Right lung (tissue), 5 donors: ENCODE measurements around the gene FAM204A. TPM values are rescaled to one million over a fixed set of nuclear protein-coding genes. Genes with fewer than 3 reads are reported as not detected.

ENCODE experiments used
- DNase-seq, 2 donors: peaks; one replicate each; pipeline ENCODE4 v3.0.0-alpha.2; 2013
- polyA plus RNA-seq, 5 donors: library from polyadenylated mRNA; unstranded; fragments of 120-200 nt; gene quantifications; one replicate each; pipeline versions ENCODE4 v1.2.1 to v1.2.3, GENCODE V29; 2013; ENCODE audit warnings: inconsistent platforms in 1 of 5, low replicate concordance in 1 of 5; ENCODE audit not compliant: insufficient read length in 5 of 5, insufficient read depth in 1 of 5

FAM204A gene
- polyA plus RNA-seq, 5 donors, result 62.9 to 81.6 (median 78.9) TPM

DNA sequence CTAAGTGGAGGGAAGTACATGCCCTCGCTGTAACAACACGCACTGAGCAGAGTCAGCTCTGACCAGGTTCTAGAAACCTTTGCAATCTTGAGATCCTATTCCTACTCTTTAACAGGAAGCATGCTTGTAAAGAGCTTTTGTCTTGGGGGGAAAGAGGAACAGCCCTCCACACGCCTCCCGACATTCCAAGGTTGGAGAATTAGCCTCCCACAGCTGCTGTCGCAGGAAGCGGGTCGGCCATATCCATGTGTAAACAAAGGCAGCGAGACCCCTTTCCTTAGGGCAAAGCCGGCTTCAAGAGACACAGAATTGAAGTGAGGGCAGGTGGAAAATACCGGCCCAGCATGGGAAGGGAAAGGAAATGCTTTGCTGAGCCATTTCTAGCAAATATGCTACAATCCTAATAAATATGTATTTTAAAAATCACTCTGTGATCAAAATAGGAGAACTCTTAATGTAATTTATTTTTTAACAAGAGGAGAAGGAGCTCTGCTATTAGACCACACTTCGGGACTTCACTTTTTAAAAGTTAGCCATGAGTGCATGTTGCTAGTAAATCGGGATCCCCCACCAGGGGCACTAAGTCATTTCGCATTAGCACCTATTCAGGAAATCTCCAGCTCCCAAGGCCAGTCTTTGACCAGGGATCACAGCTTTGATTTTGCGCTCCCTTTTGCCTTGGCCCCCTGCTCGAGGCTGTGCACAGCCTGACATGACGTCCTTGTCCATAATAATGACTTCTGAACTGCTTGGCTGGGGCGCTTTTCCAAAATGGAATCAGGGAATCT lies 55.9 kb downstream of the FAM204A start:
- DNase-seq, result no peak

DNA sequence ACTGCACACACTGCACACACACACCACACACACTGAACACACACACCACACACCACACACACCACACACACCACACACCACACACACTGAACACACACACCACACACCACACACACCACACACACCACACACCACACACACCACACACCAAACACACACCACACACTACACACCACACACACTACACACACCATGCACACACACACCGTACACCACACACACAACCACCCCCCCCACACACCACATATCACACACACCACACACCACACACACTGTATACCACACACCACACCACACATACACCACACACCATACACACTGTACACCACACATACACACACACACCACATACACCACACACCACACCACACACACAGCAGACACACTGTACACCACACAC lies 59.5 kb downstream of the FAM204A start:
- DNase-seq, result no peak

DNA sequence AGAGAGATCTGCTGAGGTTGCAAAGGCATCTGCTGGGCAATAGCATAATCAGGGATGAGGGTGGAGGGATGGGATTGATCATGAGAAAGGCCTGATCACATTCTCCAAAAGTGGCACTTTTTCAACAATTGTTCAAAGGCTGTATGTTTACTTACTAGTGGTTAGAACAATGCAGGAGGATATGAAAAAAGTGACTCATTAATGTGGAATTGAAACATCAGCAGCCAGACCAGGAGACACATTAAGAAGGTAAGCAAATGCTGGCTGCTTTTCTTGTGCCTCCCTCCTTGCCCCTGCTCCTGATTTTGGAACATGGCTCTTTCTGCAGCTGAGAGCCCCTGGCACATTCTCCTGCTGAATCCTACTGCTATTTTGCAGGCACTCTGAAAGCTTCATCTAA lies 63.5 kb downstream of the FAM204A start:
- no peak for DNase-seq

DNA sequence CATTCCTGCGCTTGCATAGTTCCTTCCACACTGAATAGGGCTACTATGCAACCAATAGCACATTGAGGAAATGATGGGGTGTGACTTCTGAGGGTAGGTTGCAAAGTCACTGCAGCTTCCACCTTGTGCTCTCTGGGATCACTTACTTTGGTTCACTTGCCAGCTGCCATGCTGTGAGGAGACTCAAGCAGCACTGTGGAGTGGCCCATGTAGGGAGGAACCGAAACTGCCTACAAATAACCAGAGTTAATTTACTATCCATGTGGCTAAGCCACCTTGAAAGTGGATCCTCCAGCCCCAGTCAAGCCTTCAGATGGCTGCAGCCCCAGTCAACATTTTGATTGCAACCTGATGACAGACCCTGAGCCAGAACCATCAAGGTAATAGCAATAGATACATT lies 64.3 kb downstream of the FAM204A start:
- no peak for DNase-seq

DNA sequence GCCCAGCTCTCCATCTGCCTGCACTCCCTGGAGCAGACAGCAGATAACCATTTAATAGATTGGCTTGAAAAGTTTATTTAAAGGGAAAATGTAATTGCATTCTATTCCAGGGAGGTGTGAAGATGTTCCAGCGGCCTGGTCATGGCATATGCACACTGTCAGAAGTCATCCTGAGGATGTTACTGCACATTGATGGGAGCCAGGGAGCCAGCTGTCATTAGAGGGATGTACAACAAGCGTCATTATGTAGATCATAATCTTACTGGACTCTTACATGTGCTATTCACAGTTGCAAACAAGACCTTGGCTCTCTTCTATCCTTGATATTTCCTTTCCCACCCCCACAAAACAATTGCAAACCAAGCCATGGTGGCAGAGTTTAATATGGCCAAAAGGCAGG lies 65.4 kb downstream of the FAM204A start:
- no peak for DNase-seq

DNA sequence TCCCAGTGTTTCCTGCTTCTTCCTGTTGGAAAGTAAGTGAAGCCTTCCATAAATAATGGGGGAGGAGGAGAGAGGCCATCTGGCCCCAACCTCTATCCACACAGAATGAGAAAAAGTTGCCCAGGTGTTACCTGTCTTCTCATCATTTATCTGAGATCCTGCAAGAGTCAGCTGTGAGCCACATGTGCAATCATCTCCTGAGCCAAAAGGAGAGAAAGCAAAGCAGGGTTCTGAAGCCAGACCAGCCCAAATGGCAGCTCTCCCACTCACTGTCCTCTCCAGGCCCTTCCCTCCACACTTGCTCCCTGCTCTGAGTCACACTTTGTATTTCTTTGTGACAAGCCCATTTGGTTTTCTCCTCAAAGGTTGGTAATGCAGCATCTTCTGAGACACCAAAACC lies 65.9 kb downstream of the FAM204A start:
- DNase-seq, result no peak

DNA sequence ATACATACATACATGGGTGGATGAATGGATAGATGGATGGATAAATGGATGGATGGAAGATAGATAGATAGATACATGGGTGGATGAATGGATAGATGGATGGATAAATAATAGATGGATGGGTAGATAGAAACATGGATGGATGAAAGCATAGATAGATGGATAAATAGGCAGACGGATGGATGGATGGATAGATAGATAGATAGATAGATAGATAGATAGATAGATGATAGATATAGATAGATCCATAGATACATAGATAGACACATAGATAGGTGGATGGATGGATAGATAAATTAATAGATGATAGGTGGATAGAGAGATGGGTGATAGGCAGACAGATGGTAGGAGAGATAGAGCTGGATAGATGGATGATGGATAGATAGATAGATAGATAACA lies 68.5 kb downstream of the FAM204A start:
- no peak for DNase-seq

DNA sequence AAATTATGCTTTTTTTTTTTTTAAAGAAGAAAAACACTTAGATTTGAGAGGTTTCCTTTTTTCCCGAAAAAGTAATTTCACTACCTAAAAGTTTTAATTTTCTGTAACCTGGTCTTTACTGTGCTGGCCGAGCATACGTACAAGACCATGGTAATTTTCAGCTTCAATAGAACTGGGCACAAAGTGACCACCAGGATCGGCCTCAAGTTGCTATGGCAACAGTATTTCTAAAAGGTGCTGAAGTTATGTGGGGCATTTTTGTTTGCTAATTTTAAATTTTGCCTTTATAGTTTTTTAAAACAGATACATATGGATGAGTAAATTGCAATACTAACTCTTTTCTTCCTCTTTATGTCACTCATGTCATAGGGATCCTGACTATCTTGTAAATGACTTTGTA lies 69.4 kb downstream of the FAM204A start:
- DNase-seq, result no peak

DNA sequence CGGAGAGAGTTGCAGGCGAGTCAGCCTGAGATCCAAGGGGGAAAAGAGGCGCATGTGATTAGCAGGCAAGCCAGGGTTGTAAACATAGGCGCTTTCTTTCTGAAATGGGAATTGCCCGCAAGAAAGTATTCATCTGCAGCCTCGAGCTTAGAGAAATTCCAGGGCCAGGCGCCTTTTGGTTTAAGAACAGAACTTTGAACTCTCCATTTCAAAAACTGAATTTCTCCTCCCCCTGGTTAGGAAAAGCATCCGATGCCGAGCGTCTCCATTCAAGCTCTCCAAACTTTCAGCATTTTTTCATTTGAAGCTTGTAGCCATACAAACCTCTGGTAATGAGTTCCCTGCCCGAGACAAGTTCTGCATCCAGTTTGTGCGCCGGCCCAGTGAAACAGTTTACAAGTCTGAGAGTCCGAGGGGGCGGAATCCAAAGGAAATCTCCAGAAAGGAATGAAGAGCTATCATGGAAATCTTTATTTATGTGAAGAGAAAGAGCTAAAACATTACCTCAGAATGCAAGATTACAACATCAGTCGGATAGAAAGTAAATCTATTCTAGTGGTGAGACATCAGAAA lies 69.9 kb downstream of the FAM204A start:
- DNase-seq, result peak; percentile 12 to 14

DNA sequence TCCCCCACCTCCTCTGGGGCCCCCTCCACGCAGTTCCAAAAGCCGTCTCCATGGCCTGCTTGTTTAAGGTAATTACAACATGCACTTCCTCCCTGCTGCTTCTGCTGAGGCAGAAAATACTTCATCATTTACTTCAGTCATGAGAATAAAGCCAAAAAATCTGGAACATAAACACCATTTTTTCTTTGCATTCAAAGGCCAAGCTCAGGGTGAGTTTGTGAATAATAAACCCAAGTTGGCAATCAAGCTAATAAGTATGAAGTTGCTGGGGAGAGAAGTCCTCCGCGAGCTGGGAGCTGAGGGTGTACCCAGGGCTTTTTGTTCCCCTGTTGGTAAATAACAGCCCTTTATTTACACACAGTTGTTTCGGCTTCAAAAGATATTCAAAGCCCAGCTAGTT lies 70.5 kb downstream of the FAM204A start:
- peak; percentile 11 to 18 for DNase-seq

DNA sequence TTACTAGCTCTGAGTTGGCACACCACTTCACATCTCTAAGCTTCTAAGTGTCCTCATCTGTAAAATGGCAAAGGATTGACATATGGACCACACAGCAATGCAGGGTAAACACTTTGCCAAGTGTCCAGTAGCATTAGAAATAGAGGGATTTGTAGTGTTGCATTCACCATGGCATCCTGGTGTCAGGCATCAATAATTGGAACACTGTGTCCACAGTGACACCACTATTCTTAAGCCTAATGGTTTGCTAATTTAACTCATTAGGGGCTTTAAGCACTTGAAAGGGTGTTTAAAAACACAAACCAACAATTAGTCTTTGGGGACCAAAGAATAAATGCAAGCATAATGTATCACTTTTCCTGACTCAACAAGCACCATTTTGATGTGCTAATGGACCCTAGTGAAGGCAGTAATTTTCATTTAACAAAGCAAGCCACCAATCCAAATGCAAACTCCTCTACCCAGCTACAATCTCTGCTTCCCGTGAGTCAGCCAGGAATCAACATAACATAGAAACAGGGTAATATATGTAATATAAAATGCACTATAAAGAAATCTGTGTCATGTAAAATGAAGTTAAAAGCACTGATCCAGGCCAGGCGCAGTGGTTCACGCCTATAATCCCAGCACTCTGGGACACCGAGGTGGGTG lies 75.9 kb downstream of the FAM204A start:
- no peak for DNase-seq

DNA sequence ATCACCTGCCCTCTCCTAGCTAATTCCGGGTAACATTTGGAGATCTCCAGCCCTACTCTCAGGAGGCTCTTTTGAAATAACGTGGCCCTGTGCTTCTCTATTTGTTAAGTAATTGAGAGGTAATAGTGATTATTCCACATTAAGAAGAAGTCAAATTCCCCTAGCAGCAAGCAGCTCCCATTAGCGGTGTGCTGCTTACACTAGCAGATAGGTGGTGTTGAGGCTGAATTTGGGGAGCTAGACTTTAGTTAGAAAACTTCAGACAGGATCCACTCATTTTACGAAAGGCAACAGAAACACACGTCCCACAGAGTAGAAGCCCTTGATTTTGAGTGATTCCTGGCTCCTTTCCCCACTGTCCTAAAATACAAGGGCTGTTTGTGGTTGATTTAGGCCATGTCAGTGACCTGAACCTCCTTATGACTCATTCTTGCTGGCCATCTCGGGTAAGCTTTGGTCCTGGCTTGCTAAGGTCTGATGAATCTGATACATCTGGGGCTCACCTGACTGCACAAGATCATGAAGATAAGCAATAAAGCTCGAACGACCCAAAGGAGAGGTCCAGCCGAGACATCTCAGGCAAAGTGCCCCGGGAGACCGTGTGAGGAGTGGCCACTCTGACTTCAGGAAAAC lies 77.2 kb downstream of the FAM204A start:
- no peak for DNase-seq

DNA sequence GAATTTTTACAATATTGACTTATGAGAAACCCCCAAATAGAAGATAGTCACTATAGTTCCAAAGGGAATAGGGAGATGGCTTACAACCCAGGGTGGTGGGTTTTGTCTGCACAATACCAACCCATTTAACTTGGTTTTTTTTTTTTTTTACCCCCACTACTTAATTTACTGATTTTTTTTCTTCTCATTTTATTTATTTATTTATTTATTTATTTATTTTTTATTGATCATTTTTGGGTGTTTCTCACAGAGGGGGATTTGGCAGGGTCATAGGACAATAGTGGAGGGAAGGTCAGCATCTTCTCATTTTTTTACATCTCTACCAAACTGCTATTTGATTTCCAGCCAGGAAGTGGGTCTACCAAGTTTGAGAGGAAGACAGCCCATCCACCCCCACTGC lies 77.9 kb downstream of the FAM204A start:
- no peak for DNase-seq

DNA sequence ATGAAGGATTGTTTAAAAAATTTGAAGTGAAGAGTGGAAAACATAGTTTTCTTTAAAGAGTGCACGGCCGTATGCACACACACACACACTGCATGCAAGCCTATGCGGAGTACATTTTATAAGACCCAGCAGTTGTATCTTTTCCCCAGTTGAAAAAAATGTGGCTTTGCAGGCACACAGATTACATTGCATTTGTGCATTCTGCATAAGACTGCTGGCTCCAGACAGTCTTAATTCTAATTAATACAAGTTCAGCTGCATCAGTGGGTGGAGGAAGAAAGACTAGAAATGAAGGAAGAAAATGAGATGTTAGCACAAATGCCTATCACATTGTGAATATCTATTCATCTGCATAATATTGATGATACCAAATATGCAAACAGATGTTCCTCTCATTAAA lies 79.6 kb downstream of the FAM204A start:
- no peak for DNase-seq

DNA sequence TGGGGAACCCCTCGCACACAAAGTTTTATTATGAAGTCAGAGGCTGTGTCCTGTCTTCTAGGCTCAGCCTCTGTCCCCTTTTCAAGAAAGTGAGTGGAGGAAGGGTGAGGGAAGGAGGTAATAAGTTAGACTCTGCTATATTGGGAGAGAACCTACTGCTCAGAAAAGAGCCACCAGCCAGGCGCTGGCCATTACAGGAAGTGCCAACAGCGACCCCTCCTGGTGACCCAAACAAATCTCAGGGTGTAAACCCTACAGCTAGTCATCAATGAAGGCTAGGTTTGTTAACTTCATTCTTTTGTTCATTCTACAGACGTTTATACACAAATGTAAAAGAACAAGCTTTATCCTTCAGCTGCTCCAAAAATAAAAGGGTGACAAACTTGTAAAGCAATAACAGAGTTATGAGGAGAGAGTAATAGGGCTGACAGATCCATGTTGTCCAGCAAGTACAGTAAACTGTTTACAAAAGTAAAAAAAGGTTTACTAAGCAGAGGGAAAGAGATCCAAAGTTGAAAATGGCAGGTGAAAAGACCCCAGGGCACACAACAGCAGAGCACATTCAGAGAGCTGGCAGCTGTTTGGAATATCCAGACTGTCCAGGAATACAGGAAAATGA lies 82.7 kb downstream of the FAM204A start:
- no peak for DNase-seq

DNA sequence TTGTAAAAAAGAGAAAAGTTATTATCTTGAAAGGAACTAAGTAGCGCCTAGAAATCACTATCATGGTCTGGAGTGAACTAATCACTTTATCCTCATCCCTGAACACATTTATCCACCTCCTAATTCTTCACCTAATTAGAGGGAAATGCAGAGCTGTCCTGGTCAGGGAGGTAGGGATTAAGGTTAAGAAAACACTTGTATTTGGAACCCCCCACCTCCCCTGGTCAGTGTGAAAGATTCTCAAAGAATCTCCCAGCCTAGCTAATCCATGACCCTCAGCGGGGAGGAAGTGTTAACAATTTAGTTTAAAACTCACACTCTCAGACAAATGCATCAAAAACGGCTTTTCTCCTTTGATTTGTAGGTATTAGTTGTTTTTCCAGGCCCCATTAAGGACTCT lies 83.8 kb downstream of the FAM204A start:
- DNase-seq, result no peak

DNA sequence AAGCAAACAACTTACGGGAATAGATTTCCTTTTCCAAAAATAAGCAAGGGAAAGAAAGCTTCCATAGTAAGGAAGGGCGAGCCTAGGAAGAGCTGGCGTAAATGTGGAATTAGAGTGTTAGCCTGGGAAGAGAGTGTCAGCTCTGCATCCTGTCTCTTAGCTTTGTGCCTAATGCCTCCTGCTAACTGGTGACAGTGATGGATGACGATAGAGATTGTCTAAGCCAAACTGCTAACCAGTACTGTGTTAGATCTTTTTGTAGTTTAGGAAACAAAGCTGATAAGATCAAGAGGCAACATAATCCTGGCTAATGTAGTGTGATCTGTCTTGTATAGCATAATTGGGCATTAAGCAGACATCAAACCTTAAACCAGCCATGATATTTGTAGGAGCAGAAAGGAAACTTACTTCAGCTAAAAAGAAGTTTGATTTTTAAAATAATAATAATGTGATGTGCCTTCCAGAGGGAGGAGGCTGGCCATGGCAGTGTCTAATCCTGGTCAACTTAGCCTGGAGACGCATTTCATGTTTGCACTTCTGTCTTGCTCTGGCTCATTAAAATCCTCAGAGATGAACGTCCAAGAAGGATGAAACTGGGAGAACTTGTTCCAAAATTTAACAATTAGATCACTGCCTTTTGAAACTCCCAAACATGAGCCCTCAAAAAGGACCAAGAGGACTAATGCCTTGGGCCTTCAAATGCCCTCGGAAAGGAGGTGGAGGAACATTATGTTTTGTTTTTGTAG lies 85.1 kb downstream of the FAM204A start:
- DNase-seq, result no peak

DNA sequence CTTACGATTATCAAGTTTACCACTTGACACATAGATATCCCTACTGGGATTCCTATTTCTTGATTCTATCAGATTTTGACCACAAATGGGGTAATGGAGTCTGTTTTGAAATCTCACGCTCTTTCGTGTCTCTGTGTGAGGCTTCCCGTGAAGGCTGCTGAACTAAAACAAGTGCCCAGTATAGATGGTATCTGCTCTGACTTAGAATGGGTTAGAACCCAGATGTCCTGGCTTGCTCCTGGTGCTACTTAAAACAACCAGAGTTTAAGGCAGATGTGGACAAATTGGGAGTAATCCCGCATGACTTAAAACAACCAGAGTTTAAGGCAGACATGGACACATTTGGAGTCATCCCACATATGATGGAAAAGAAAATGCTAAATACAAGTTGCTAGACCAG lies 85.9 kb downstream of the FAM204A start:
- no peak for DNase-seq

DNA sequence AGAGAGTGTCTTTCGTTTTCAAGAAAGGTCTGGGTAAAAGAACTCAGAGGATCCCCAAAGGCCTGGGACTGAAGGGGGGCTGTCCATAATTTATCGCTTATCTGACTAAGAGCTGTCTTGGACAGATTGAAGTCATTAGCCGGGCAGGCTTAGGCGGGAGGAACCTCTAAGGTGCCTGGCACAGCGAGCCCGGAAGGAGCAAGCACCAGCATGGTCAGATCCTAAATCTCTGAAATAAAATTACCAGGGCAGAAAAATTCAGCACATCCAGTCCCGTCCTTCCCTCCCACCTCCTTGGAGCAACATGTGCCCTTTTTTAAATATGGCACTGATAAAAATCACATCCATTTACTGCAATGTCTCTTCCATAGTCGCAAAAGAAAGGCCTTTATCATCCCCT lies 86.8 kb downstream of the FAM204A start:
- no peak for DNase-seq

DNA sequence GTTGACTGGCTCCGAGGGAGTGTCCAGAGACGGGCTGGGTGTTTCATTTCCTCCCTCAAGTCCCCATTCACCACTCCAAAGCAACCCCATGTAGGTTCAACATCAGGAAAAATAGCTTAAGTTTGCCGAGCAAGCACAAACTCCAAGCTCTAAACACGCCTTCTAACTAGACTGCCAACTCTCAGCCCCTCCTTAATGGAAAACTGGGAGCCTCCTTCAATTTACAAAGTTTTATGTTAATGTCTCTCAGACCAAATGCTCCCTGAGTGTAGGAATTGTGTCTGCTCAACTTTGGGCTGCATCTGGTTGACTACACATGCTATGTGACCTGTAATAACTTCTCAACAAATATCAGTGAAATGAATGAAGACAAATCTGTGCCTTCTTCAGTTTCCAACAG lies 87.5 kb downstream of the FAM204A start:
- no peak for DNase-seq

DNA sequence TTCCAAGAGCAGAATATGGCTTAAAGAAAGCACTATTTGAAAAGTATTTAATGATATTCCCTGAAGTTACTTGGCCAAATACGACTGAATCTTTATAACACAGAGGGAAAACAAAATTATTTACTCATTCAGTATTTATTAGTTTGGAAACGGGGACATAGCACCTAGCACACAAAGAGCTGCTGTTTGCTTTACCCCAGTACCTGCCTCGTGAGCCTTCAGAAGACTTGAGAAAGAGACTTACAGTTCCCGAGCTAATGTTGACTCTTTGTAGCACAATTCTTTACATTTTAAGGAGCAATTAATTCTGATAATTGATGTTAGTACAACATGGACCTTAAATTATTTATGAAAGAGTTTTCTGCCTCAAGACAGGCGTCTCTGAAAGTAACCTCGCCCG lies 88.7 kb downstream of the FAM204A start:
- no peak for DNase-seq

DNA sequence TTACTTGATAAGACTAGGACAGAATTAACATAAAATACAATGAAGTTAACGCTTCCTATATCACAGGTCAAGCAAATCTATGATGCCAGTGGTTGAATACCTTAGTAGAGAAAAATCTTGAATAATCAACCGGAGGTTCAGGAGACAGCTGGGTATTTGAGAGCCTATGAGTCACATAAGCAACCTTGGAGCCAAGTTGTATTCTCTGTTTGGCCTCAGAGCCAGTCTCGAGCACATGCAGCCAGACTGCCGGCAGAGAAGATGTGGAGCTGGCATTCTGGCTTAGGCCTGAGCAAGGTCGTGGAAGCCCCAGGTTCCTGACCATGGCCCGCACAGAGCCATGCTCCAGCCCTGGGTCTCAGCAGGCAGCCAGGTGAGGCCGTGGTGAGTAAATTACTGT lies 90.3 kb downstream of the FAM204A start:
- no peak for DNase-seq
